ENCODE results near the gene SLC35F5.
"Not testable (repeated sequence)": the region's sequence is repeated elsewhere in the genome, so short reads cannot be mapped to it uniquely, and the experiment has no call there.

Gene SLC35F5

DNA sequence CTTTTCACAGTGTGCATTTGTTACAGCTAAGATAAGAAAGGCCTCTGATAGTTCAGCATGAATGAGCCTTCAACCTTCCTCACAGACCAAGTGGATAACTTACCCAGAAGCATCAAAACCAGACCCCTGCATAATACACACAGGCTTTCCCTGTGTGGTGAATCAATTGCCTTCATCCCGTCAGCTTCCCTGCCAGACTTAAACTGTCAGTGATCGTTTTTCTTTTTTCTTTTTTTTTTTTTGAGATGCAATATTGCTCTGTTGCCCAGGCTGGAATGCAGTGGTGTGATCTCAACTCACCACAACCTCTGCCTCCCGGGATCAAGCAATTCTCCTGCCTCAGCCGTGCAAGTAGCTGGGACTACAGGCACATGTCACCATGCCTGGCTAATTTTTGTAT lies 20.5 kb upstream of the SLC35F5 start:
- FAIRE-seq, result no peak
- TF ChIP-seq POLR2A (IDR thresholded peaks at IDR 0.05; ENCODE audit: low read depth, low read length) (no peak), TAF1 (IDR thresholded peaks at IDR 0.05; ENCODE audit: borderline replicate concordance, low read depth, low read length) (no peak)
- no peak for DNase-seq (ENCODE audit: insufficient read length)

DNA sequence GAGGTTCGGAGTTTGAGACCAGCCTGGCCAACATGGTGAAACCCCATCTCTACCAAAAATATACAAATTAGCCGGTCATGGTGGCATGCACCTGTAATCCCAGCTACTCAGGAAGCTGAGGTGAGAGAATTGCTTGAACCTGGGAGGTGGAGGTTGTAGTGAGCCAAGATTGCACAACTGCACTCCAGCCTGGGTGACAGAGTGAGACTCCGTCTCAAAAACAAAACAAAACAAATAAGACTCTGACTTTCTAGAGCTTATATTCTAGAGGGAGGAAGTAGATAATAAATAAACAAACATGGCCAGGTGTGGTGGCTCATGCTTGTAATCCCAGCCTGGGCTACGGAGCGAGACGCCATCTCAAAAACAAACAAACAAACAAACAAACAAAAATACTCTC lies 18.2 kb upstream of the SLC35F5 start:
- not testable (repeated sequence) for FAIRE-seq

DNA sequence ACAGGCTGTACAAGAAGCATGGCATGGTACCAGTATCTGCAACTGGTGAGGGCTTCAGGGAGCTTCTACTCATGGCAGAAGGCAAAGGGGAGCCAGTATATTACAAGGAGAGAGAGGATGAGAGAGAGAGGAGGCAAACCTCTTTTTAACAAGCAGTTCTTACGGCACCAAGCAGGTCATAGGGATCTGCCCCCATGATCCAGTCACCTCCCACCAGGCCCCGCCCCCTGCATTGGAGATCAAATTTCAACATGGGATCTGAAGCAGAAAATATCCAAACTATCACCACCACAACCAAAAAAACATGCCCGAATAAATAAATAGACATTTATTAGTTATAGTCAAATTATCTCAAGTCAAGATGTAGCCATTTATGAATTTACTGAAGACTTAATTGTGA lies 14.5 kb upstream of the SLC35F5 start:
- DNase-seq (ENCODE audit: insufficient read length) (no peak), FAIRE-seq (no peak)
- no peak for TF ChIP-seq POLR2AphosphoS5 (IDR thresholded peaks at IDR 0.05; ENCODE audit: low read depth, low read length)
- no peak for TF ChIP-seq TAF1 (IDR thresholded peaks at IDR 0.05; ENCODE audit: borderline replicate concordance, low read depth, low read length)
- TF ChIP-seq POLR2A (IDR thresholded peaks at IDR 0.05; ENCODE audit: low read depth, low read length), result no peak

More for the DNA sequence above, 18.2 kb upstream of the SLC35F5 start:
- not testable (repeated sequence) for DNase-seq (ENCODE audit: insufficient read length)

DNA sequence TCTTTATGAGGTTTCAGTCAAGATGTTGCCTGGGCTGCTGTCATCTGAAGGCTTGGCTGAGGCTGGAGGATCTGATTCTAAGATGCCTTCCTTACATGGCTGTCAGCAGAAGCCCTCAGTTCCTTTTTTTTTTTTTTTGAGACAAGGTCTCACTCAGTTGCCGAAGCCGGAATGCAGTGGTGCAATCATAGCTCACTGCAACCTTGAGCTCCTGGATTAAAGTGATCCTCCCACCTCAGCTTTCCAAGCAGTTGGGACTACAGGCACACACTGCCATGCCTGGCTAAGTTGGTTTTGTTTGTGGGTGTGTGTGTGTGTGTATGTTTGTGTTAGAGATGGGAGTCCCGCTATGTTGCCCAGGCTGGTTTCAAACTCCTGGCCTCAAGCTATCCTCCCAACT lies 13.1 kb upstream of the SLC35F5 start:
- TF ChIP-seq POLR2A (IDR thresholded peaks at IDR 0.05; ENCODE audit: low read depth, low read length), result no peak
- no peak for TF ChIP-seq POLR2AphosphoS5 (IDR thresholded peaks at IDR 0.05; ENCODE audit: low read depth, low read length)
- no peak for TF ChIP-seq TAF1 (IDR thresholded peaks at IDR 0.05; ENCODE audit: borderline replicate concordance, low read depth, low read length)
- FAIRE-seq, result no peak
- DNase-seq (ENCODE audit: insufficient read length), result no peak

DNA sequence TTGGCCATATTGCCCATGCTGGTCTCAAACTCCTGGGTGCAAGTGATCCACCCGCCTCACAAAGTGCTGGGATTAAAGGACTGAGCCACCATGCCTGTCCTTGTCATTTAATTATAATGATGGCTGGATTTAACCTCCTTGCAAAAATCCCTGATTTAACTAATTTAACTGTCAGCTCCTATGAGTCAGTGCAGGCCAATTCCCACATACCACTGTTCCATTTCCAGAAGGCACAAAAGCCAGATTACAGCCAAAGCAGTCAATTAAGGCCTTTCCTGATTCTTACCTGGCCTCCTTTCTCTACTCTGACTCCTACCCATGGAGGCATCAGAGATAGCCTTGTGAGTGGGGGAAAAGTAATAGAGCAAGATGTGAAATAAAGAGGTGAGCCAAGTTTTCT lies 12.3 kb upstream of the SLC35F5 start:
- TF ChIP-seq POLR2A (IDR thresholded peaks at IDR 0.05; ENCODE audit: low read depth, low read length), result no peak
- TF ChIP-seq TAF1 (IDR thresholded peaks at IDR 0.05; ENCODE audit: borderline replicate concordance, low read depth, low read length), result no peak
- no peak for TF ChIP-seq POLR2AphosphoS5 (IDR thresholded peaks at IDR 0.05; ENCODE audit: low read depth, low read length)
- DNase-seq (ENCODE audit: insufficient read length) (no peak), FAIRE-seq (no peak)

DNA sequence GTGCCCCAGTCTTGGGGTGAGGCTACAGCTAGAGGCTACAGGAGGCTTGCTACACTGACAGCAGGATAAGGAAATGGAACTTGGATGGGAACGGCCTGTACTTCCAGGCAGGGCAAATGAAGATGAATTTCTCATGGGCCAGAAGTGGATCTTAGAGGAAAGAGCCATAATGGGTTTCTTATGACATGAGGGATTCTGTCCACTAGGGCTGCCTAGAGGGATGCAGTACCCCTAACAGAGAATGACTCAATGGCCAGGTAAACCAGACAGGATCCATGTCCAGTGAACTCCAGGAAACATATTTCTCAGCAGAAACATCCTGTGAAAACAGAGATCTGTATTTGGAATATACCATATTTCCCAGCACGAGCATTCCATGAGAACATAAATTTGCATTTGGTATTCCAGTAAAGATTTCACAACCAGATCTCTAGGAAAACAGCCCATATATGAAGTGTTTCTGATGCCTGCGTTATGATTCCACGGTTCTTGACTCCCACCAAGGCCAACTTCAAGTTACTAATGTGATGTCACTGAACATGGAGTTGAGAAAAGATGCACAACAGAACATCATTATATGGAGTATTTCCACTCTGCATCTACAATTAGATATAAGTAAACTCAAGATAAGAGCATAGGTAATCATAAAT lies 11.5 kb upstream of the SLC35F5 start:
- TF ChIP-seq POLR2A (IDR thresholded peaks at IDR 0.05; ENCODE audit: low read depth, low read length) (no peak), POLR2AphosphoS5 (IDR thresholded peaks at IDR 0.05; ENCODE audit: low read depth, low read length) (no peak), TAF1 (IDR thresholded peaks at IDR 0.05; ENCODE audit: borderline replicate concordance, low read depth, low read length) (no peak)
- no peak for DNase-seq (ENCODE audit: insufficient read length)
- FAIRE-seq, result no peak

DNA sequence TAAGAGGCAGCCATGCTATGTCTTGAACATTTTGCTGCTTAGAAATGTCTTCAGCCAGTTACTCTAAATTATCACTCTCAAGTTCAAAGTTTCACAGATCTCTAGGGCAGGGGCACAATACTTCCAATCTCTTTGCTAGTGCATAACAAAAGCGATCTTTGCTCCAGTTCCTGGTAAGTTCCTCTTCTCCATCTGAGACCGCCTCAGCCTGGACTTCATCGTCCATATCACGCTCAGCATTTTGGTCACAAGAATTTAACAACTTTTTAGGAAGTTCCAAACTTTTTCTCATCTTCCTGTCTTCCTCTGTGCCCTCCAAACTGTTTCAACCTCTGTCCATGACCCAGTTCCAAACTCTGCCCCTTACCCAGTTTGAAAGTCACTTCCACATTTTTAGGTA lies 8.8 kb upstream of the SLC35F5 start:
- no peak for TF ChIP-seq POLR2AphosphoS5 (IDR thresholded peaks at IDR 0.05; ENCODE audit: low read depth, low read length)
- TF ChIP-seq TAF1 (IDR thresholded peaks at IDR 0.05; ENCODE audit: borderline replicate concordance, low read depth, low read length), result no peak
- no peak for TF ChIP-seq POLR2A (IDR thresholded peaks at IDR 0.05; ENCODE audit: low read depth, low read length)
- DNase-seq (ENCODE audit: insufficient read length) (no peak), FAIRE-seq (no peak)

DNA sequence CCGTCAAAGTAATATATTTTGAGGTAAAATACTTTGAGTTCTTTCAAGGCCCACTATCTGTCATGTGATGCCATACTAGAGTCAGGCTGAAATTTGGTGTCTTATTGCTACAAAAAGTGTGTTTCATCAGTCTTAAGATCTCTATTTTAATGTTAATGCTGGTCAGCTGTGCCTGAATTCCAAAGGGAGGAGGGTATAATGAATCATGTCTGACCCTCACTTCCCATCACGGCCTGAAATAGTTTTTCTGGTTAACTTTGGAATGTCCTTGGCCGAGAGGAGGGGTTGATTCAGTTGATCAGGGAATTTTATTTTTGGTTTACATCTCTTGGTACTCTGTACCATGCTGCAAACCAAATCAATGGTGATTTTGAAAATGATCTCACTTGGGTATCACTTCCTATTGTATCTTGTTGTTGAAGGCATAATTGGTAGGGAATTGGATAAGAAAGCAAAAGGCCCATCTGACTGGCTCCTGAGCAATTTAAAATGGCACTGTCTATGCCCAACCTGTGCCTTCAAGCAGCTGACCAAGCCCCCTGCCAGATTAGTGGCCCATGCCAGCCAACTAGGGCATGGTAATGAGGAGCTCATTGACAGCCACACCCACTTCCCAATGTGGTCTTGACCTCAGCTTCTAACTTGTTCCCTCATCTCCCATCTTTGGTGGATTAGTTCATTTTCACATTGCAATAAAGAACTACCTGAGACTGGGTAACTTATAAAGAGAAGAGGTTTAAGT lies 6.1 kb upstream of the SLC35F5 start:
- TF ChIP-seq TAF1 (IDR thresholded peaks at IDR 0.05; ENCODE audit: borderline replicate concordance, low read depth, low read length) (no peak), POLR2AphosphoS5 (IDR thresholded peaks at IDR 0.05; ENCODE audit: low read depth, low read length) (no peak), POLR2A (IDR thresholded peaks at IDR 0.05; ENCODE audit: low read depth, low read length) (no peak)
- FAIRE-seq (no peak), DNase-seq (ENCODE audit: insufficient read length) (no peak)

DNA sequence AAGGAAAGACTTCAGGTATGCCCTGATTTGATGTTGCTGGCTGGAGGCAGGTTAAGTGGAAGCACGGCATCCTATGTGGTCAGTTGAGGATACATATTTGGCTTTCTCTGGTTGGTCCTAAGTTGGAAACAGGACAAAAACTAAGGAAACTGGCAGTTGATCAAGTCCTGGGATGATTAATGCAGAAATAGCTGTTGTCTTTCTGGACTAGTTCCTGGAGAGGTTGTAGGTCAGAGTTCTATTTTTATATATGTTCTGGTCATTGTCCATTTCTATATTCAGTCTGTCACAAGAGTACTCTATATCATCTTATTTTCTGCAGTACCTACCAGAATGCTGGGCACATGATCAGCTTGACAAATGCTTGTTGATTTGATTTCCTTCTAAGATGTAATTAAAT lies 4.0 kb upstream of the SLC35F5 start:
- TF ChIP-seq POLR2A (IDR thresholded peaks at IDR 0.05; ENCODE audit: low read depth, low read length) (no peak), TAF1 (IDR thresholded peaks at IDR 0.05; ENCODE audit: borderline replicate concordance, low read depth, low read length) (no peak), POLR2AphosphoS5 (IDR thresholded peaks at IDR 0.05; ENCODE audit: low read depth, low read length) (no peak)
- DNase-seq (ENCODE audit: insufficient read length), result no peak
- FAIRE-seq, result no peak

DNA sequence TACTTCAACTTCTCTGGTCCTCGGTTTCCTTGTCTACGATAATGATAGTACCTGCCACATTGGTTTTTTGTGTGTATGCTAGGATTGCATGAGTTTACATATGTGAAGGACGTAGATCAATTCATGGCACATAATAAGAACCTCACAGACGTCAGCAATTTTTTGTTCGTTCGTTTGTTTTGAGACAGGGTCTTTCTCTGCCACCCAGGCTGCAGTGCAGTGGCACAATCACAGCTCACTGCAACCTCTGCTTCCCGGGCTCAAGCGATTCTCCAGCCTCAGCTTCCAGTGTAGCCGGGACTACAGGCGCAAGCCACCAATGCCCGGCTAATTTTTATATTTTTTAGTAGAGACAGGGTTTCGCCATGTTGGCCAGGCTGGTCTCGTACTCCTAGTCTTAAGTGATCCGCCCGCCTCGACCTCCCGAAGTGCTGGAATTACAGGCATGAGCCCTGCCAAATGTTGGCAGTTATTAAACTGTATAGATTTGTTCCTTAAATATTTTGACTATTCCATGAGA lies 756 bp upstream of the SLC35F5 start:
- DNase-seq (ENCODE audit: insufficient read length) (no peak), FAIRE-seq (peak; percentile 76)
- TF ChIP-seq POLR2A (IDR thresholded peaks at IDR 0.05; ENCODE audit: low read depth, low read length) (no peak), TAF1 (IDR thresholded peaks at IDR 0.05; ENCODE audit: borderline replicate concordance, low read depth, low read length) (no peak), POLR2AphosphoS5 (IDR thresholded peaks at IDR 0.05; ENCODE audit: low read depth, low read length) (no peak)

DNA sequence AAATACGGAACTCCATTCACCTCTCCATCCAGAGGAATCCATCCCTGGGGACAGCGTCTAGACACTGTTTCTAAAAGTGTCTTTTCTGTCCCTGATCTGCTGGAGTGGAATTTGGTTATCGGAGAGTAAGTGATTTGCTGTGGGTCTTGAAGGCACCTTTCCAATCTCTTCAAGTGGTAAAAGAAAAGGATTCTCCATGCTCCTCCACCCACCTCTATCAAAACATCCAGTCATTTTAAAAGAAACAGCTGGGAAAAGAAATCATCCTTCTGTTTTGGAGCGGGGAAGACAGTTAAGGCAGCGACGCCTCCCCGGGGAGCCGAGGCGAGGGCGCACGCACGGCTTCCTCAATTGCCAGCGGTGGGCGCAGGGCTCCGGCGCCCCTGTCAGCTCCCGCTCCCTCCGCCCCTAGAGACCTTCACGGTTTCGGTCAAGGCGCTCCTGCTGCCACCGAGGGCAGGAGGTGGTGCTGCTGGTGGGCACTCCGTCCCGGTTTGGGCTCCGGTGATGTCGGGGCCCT lies 547 bp downstream of the SLC35F5 start:
- DNase-seq (ENCODE audit: insufficient read length), result no peak
- peak; percentile 24 for FAIRE-seq
- no peak for TF ChIP-seq POLR2A (IDR thresholded peaks at IDR 0.05; ENCODE audit: low read depth, low read length)
- no peak for TF ChIP-seq TAF1 (IDR thresholded peaks at IDR 0.05; ENCODE audit: borderline replicate concordance, low read depth, low read length)
- TF ChIP-seq POLR2AphosphoS5 (IDR thresholded peaks at IDR 0.05; ENCODE audit: low read depth, low read length), result no peak

Measured in GM12892 (cell line).